ENCODE measurements around the gene IFNAR1.
"Not testable (repeated sequence)": the region's sequence is repeated elsewhere in the genome, so short reads cannot be mapped to it uniquely, and the experiment has no call there.

IFNAR1 gene

DNA sequence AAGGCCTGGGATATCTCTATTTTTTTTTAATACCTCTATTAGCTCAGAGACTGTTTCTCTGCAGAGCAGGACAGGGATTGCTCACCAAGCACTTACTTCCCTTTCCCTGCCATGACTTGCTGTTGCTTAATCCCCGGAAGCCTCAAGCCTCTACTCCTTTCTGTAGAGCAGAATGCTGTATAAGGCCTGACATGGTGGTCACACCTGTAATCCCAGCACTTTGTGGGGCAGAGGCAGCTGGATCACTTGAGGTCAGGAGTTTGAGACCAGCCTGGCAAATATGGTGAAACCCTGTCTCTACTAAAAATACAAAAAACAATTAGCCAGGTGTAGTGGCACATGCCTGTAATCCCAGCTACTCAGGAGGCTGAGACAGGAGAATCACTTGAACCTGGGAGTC is 55.2 kb downstream of the IFNAR1 start:
- DNase-seq, result not testable (repeated sequence)

DNA sequence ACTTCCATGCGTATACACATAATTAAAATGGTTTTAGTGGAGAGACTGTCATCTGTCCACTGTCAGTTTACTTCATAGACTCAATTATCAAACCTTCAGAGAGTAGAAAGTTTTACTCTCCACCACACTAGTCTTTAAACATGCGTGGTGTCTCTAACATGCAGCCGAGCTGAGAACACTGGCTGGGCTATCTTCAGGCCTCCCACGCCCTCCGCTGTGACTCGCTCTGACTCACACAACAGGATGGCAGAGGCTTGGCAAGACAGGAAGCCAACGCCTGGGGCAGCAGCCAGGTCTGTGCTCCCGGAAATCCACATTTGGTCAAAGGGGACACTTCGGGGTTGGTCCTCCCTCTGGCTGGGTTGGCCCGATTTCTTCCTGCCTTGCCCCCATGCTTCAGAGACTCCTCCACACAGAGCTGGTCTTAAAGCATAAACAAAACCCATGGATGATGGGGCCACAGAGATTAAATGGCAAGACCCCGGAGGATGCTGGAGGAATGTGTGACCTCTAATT is 55.8 kb downstream of the IFNAR1 start:
- DNase-seq, result peak; percentile 90

DNA sequence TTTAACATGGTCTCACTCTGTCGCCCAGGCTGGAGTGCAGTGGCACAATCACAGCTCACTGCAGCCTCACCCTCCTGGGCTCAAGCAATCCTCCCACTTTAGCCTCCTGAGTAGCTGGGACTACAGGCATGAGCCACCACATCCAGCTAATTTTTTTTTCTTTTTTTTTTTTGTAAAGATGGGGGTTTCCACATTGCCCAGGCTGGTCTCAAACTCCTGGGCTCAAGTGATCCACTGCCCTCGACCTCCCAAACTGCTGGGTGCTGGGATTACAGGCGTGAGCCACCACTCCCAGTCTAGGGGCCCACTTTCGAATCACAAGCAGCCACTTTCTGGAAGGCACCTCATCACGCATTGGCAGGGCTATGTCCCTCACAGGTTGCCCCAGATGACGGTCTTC is 56.6 kb downstream of the IFNAR1 start:
- not testable (repeated sequence) for DNase-seq

DNA sequence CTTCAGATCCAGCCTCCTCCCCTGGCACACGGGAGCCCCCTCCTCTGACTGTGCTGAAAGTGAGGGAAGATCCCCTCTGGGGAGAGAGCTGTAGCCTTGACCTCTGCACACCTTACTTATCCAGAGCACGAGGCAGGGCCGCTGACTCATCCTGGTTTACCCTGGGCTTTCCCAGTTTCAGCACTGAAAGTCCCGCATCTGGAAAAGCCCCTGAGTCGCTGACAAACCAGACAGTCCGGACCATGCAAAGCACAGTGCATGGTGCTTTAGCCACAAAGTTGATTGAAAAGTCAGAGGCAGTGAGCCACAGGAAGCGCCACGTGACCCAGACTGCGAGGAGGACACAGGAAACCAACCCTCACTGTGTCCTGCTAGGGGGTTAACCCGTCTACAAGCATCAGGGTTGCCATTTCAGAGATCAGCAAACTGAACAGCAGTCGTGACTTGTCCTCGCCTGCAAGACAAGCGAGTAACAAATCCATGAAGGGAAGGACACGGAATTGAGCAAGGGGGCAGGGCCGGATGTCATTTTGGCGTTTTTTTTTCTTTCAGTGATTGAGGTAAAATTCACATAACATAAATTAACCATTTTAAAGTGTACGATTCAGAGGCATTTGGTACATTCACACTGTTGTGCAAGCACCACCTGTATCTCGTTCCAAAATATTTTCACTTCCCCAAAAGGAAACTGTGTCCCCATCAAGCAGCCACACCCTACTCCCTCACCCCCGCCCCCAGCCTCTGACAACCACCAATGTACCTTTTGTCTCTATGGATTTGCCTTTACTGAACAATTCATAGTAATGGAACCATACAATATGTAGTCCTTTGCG is 58.5 kb downstream of the IFNAR1 start:
- peak; percentile 72 for DNase-seq

DNA sequence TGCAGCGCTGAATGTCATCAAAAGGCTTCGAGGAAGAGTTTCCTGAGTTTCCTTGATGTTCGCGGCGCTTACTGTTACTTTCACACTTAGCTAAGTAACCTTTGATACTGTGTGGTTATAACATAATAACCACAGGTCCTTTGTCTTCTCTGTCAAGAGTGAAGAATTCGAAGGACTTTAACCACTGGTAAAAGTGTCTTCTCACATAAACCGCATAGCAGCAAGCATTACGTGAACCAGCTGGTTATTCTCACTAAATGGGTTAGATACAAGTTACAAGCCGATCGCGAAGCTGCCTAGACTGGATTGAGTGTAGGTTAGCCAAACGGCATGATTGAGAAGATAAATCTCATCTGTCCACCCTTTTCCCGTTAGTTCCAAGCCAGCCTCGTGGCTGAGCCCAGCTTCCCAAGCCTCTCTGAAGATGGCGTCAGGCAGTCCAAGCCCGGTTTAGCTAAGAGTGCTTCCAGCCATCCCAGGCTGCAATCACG is 60.1 kb downstream of the IFNAR1 start:
- no peak for DNase-seq

DNA sequence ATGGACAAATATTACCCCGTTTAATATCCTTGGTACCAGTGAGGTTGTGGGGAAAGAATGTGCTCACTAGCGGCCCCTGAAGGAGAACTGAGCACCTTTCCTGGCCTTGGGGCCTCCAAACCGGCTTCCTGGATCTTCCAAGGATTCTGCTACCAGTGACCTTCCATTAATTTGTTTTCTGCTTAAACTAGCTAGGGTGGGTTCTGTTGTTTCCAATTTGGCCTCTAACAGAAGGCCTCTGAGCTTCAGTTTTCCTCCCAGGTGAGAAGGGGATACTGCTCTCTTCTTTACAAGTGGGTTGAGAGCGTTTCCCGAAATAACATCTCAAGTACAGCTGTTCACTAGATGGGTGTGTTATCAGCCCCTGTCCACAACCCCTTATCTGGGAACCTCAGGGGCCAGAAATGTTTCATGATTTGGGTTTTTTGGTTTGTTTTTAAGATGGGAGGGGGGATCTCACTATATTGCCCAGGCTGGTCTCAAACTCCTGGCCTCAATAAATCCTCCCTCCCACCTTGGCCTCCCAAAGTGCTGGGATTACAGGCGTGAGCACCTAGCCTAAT is 61.5 kb downstream of the IFNAR1 start:
- DNase-seq, result no peak

DNA sequence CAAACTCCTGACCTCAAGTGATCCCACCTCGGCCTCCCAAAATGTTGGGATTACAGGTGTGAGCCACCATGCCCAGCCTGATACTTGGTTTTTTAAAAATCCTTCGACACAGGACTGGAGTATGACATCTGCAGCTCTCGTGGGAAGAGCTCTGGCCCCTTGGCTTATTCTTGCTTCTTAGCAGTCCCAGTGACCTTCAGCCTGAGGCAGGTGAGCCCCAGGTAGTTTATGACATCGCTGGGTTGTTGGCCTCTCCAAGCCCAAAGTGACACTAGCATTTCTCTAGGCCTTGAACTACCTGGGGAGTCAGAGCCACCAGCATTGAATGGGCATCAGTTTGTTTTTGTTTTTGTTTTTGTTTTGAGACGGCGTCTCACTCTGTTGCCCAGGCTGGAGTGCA is 62.5 kb downstream of the IFNAR1 start:
- no peak for DNase-seq

DNA sequence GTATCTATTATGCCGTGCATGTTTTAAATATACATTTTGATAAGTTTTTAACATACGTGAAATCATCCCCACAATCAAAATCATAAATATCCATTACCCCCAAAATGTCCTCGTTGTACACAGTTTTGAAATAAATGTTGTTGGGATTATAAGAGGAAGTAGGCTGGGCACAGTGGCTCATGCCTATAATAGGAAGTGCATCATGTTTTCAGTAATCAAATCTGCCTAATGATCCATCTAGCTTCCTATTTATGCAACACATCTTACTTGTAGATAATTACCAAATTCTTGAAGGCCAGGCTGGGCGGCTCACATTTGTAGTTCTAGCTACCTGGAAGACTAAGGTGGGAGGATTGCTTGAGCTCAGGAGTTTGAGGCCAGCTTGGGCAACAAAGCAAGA is 63.4 kb downstream of the IFNAR1 start:
- DNase-seq, result no peak

DNA sequence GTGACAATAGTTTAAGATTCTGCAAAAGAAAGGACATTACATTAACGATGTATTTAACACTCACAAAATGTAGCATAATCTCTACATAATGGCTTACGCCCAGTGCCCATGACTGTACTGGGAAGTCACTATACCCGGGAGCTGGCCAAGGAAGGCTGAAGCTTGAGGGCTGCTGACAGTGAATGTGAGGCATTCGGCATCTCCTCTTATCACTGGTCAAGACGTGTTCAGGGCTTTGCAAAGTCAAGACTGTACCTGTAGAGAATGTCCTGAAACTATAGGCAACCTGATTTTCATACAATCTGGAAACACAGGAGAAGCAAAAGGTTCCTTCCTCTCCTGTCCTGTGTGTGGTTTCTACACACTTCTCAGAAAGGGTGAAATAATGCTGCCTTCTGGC is 65.7 kb downstream of the IFNAR1 start:
- DNase-seq, result no peak

DNA sequence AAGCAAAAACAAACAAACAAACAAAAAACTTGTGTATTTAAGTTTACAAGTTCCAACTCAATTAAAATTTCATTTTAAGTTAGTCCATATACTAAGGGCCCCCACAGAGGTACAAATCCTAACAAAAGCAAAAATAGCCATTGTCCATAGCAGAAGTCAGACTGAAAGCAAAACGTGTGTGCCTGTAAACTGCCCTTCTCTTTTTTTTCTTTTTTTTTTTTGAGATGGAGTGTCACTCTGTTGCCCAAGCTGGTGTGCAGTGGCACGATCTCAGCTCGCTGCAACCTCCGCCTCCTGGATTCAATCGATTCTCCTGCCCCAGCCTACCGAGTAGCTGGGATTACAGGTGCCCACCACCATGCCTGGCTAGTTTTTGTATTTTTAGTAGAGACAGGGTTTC is 66.9 kb downstream of the IFNAR1 start:
- DNase-seq, result no peak

DNA sequence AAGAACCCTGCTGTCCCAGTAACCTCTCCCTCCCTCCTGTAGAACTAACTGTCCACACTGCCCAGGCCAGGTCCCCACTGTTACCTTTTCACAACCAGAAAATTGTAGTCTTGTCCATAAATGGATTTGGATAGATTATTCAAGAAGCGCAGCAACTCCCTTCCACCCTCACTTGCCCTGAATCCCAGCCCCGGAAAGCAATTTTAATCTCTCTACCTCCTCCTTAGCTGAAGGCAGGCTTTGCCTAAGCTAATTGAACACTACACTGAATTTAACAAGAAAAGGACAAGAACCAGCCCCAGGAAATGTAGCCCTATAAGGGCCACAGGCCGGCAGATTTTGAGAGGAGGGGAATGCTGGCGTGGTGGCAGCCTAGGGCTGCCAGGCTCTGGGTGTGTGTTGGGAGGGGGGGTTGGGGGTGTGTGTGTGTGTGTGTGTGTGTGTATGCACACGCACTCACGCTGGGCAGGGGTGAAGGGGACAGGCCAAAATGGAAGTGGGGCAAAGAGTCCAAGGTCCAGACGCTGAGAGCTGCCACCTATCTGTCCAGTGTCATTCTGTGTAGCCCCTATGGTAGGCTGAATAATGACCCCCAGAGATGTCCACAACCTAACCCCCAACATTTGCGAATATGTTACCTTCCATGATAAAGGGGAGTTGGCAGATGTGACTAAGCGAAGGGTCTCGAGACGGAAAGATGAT is 67.7 kb downstream of the IFNAR1 start:
- DNase-seq, result no peak

DNA sequence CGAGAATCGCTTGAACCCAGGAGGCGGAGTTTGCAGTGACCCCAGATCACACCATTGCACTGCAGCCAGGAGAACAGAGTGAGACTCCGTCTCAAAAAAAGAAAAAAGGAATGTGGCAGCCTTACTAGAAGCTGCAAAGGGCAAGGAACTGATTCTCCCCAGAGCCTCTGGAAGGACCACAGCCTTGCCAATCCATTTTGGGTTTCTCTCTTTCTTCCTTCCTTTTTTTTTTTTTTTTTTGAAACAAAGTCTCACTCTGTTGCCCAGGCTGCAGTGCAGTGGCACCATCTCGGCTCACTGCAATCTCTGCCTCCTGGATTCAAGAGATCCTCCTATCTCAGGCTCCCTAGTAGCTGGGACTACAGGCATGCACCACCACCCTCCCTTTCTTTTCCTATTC is 68.6 kb downstream of the IFNAR1 start:
- no peak for DNase-seq

DNA sequence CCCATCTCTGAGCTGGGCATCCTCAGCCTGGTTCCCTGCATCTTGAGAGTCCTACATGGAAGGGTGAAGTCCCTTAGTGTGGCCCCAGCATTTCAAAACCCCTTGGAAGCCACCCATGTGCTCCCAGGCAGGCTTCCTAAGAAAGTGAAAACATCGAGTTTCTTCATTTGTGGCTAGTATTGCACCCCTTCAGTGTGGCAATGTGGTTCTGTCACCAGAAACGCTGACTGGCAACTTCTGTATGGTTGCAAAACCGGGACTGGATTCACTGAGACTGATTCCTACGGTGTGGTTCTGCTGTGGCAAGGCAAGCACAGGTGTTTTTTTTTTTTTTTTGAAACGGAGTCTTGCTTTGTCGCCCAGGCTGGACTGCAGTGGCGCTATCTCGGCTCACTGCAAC is 69.5 kb downstream of the IFNAR1 start:
- DNase-seq, result peak; percentile 50

DNA sequence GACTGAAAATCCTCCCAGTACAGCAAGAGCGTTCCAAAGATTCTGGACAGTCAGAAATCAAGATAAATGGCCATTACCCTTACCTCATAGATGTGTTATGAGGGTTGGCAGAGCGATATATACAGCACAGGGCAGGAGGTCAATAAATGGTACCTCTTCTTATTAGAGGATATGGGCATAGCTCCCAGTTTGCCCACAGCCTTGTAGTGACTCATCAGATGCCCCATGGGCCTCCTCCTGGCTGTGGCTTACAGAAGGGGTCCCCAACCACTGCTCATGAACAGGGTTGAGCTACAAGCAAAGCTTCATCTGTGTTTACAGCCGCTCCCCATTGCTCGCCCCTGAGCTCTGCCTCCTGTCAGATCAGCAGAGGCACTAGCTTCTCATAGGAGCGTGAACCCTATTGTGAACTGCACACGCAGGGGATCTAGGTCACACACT is 71.1 kb downstream of the IFNAR1 start:
- DNase-seq, result no peak

DNA sequence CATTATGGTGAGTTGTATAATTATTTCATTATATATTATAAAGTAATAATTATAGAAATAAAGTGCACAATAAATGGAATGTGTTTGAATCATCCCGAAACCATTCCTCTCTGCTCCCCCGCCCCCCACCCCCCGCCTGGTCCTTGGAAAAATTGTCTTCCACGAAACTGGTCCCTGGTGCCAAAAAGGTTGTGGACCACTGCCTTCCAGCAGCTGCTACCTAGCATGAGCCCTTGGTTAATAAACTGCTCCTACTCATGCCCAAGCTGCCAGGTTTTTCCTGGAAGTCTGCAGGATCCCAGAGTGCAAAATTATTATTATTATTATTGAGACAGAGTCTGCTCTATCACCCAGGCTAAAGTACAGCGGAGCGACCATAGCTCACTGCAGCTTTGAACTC is 71.7 kb downstream of the IFNAR1 start:
- no peak for DNase-seq

DNA sequence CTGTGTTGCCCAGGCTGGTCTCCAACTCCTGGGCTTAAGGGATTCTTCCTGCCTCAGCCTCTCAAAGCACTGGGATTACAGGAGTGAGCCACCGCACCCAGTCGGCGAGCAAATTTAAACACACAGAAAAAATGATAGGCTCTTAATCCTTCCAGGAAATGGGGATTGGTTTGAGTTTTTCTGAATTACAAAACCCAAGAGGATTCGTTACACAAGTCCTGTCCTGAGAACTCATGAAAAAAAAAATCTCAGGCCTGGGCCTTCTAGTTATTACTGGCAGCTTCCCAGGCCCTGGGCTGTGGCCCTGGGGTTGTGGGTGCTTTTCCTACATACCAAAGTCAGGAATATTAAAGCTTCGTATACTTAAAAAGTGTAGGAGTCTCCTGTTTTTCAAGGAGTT is 72.2 kb downstream of the IFNAR1 start:
- DNase-seq, result peak; percentile 41

DNA sequence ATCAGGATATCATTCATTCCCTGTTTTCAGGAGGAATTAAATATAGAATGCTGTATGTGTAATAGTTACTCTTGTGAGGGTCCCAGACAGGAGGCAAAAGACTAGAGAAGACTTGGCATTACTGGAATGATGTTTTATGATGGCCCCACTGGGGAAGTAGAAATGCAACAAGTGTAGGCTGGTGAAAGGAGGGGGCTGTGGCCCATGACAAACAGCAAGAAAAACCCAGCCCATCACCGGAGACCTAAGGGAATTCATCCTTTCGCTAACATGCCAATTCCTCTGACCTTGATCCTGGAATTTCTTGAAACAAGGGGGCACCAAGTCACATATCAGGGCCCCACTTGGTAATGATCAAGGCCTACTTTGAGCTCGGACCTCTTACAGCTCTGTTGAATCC is 72.9 kb downstream of the IFNAR1 start:
- DNase-seq, result no peak

DNA sequence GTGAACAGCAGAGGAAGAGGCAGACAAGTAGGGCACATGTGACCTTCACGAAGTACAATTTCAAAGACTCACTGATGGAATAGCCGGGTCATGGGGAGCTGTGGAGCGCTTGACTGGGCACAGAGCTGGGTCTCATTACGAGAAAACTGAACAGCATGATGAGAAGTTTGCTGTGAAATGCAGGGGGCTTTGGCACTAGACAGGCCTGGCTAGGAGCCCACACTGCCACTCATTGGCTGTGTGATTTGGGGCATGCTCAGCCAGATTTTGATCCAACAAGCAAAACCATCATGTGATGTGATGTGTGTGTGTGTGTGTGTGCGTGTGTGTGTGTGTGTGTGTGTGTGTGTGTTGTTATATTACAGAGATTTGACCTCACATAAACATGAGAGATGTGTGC is 73.6 kb downstream of the IFNAR1 start:
- DNase-seq, result no peak

DNA sequence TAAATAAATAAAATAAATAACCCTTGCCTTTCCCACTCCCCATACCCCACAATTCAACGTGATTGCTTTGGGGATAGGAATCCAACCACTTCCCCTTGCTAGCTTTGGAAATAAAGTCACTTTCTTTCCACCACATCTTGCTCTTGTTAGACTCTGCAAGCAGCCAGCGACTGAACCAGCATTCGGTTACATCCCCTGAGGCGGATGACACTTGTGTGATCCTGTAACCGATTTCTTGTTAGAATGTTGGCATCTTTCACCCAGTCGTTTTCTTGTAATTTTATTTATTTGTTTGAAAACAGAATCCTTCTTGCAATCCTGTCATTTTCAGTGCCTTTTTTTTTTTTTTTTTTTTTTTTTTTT is 76.8 kb downstream of the IFNAR1 start:
- DNase-seq, result peak; percentile 43

DNA sequence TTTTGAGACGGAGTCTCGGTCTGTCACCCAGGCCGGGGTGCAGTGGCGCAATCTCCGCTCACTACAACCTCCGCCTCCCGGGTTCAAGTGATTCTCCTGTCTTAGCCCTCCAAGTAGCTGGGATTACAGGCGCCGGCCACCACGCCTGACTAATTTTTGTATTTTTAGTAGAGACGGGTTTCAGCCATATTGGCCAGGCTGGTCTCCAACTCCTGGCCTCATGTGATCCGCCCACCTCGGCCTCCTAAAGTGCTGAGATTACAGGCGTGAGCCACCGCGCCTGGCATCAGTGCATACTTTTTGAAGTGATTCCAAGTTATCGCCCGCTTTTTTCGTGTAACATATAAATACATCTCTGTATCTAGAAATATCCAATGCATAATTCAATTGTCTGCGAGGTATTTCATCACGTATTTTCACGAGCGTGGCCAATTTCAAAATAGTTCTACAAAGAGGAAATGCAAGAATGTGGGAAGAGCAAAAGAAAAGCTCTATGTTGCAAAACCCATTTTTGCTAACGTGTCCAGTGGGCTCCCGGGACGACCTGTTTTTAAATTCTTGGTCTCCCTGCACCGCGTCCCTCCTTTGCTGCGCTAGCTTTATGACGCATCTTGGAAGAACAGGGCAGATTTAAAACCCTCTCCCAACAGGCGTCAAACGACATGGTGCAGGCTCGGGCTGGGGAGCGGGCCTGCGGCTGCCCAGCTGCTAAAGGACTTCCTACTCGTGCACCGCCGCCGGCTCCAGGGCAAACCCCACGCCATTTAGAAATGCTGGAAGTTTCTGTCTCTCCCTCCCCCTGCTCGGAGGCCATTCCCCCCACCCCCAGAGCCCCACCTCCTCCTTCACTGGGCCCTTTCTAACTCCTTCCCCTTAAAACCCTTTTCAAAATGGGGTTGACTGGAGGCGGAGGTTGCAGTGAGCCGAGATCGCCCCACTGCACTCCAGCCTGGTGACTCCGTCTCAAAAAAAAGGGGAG is 77.5 kb downstream of the IFNAR1 start:
- DNase-seq, result peak; percentile 88

DNA sequence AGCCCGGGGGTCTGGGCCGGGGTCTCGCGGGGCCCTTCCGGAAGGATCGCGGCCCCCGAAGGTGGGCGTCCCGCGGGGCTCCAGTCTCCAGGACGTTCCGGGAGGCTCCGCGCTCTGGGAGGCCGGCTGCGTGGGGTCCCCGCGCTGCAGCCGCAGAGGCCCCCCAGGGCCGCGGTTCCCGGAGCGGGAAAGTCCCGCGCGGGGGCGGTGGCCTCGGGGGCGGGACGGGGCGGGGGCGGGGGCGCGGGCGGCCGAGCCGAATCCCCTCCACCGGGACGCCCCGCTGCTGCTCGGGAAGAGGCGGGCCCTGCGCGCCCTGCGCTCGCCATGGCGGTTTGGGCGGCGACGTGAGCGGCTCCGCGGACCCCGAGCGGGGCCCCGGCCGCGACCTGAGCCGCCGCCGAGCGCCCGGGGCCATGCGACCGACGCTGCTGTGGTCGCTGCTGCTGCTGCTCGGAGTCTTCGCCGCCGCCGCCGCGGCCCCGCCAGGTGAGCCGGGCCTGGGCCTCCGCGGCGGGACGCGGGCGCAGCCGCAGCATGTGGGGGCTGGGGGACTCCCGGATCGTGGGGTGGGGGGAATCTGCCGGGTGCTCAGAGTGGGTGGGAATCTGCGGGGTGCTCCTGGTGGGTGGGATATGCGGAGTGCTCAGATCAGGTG is 78.5 kb downstream of the IFNAR1 start, which contains the start of gene IFNGR2:
Gene IFNGR2 (plus strand): TSS at position 286 of the 658 bp plus-strand sequence. CDS start 131 bp downstream, at position 417.
- peak; percentile 77 for DNase-seq
